COLO829 (cell line): ENCODE measurements around the gene DDRGK1.

Experiments used
- DNase-seq: peaks from one replicate; pipeline ENCODE4 v3.0.0; 2012; ENCODE audit warnings: low spot score

Gene DDRGK1

GRCh38 chr20:3204124-3204794 lies at the start of gene DDRGK1:
Gene DDRGK1, minus strand, starts transcription at chr20:3204682. Its CDS starts 55 bp downstream, at chr20:3204627.
- DNase-seq, result peak; percentile 94

GRCh38 chr20:3251806-3252205 lies 47.3 kb upstream of the DDRGK1 start:
- DNase-seq, result no peak

- DNase-seq, result peak; percentile 10
Measured at GRCh38 chr20:3250091-3250504, 45.6 kb upstream of the DDRGK1 start.

- no peak for DNase-seq
Measured at GRCh38 chr20:3248993-3249347, 44.5 kb upstream of the DDRGK1 start.

GRCh38 chr20:3248167-3248992 lies 43.9 kb upstream of the DDRGK1 start:
- DNase-seq, result no peak

GRCh38 chr20:3247638-3248037 lies 43.2 kb upstream of the DDRGK1 start:
- no peak for DNase-seq

- DNase-seq, result no peak
Measured at GRCh38 chr20:3246682-3247081, 42.2 kb upstream of the DDRGK1 start.

GRCh38 chr20:3245711-3246110 lies 41.2 kb upstream of the DDRGK1 start:
- no peak for DNase-seq

GRCh38 chr20:3245156-3245555 lies 40.7 kb upstream of the DDRGK1 start:
- DNase-seq, result no peak

GRCh38 chr20:3244613-3245012 lies 40.1 kb upstream of the DDRGK1 start:
- no peak for DNase-seq

- no peak for DNase-seq
Measured at GRCh38 chr20:3243718-3244358, 39.4 kb upstream of the DDRGK1 start.

- DNase-seq, result no peak
Measured at GRCh38 chr20:3242172-3242692, 37.8 kb upstream of the DDRGK1 start.

- no peak for DNase-seq
Measured at GRCh38 chr20:3240776-3241363, 36.4 kb upstream of the DDRGK1 start.

- no peak for DNase-seq
Measured at GRCh38 chr20:3239867-3240775, 35.6 kb upstream of the DDRGK1 start.

GRCh38 chr20:3239026-3239866 lies 34.8 kb upstream of the DDRGK1 start, which contains the start of gene SLC4A11:
Gene SLC4A11, minus strand, starts transcription at chr20:3239190. Its CDS starts 53 bp downstream, at chr20:3239137.
- DNase-seq, result peak; percentile 50

- no peak for DNase-seq
Measured at GRCh38 chr20:3238616-3239025, 34.1 kb upstream of the DDRGK1 start.

GRCh38 chr20:3237958-3238615 lies 33.6 kb upstream of the DDRGK1 start:
- DNase-seq, result no peak

- DNase-seq, result no peak
Measured at GRCh38 chr20:3237011-3237957, 32.8 kb upstream of the DDRGK1 start.
